Loucy (cell line): ENCODE data around the gene CRTAC1.

ENCODE experiments used
- H2AFZ ChIP-seq: fragments of 200-600 bp; sonication (generic); 2 replicates; pipeline ENCODE4 v1.6.0; 2016; ENCODE audit warnings: antibody characterized with exemption, mild to moderate bottlenecking, low read length, moderate library complexity
- H3F3A ChIP-seq: fragments of 200-600 bp; 2 replicates; pipeline ENCODE4 v1.6.0; 2016; ENCODE audit warnings: antibody characterized with exemption, low read depth, mild to moderate bottlenecking
- H3K27me3 ChIP-seq: fragments of 200-600 bp; sonication (generic); 2 replicates; pipeline ENCODE4 v1.6.1; 2014; ENCODE audit warnings: low read length, mild to moderate bottlenecking; ENCODE audit not compliant: insufficient read depth, poor library complexity, severe bottlenecking
- H3K36me3 ChIP-seq: fragments of 200-600 bp; sonication (generic); 2 replicates; pipeline ENCODE4 v1.6.1; 2016; ENCODE audit warnings: low read length; ENCODE audit not compliant: insufficient read depth
- H3K4me1 ChIP-seq: fragments of 200-600 bp; sonication (generic); 2 replicates; pipeline ENCODE4 v1.5.1; 2014; ENCODE audit warnings: low read length, mild to moderate bottlenecking; ENCODE audit not compliant: insufficient read depth, poor library complexity, severe bottlenecking
- H3K4me2 ChIP-seq: fragments of 200-600 bp; sonication (generic); 2 replicates; pipeline ENCODE4 v1.6.0; 2014; ENCODE audit warnings: antibody characterized with exemption, low read length, low read depth, mild to moderate bottlenecking; ENCODE audit not compliant: poor library complexity, severe bottlenecking
- H3K4me3 ChIP-seq: fragments of 200-600 bp; sonication (generic); 2 replicates; pipeline ENCODE4 v1.5.1; 2014; ENCODE audit warnings: low read length, mild to moderate bottlenecking, mixed read lengths; ENCODE audit not compliant: poor library complexity, severe bottlenecking
- H3K79me2 ChIP-seq: fragments of 200-600 bp; sonication (generic); 2 replicates; pipeline ENCODE4 v1.6.1; 2014; ENCODE audit warnings: low read length; ENCODE audit not compliant: insufficient read depth
- H3K9ac ChIP-seq: fragments of 200-600 bp; sonication (generic); 2 replicates; pipeline ENCODE4 v1.6.0; 2014; ENCODE audit warnings: mild to moderate bottlenecking, low read depth, low read length, moderate library complexity; ENCODE audit not compliant: poor library complexity, severe bottlenecking
- H3K9me2 ChIP-seq: fragments of 200-600 bp; sonication (generic); replicated peaks from 2 replicates; pipeline ENCODE4 v1.6.1; 2016; ENCODE audit warnings: low read depth, low read length, mixed read lengths
- H3K9me3 ChIP-seq: fragments of 200-600 bp; sonication (generic); 2 replicates; pipeline ENCODE4 v1.6.1; 2014; ENCODE audit warnings: mild to moderate bottlenecking, antibody characterized with exemption, low read length, low read depth; ENCODE audit not compliant: insufficient read depth
- H4K20me1 ChIP-seq: fragments of 200-600 bp; sonication (generic); 2 replicates; pipeline ENCODE4 v1.6.0; 2014; ENCODE audit warnings: antibody characterized with exemption, low read length, mild to moderate bottlenecking; ENCODE audit not compliant: insufficient read depth, poor library complexity, severe bottlenecking
- EZH2phosphoT487 ChIP-seq: fragments of 200-600 bp; IDR thresholded peaks from 2 replicates; pipeline ENCODE4 v1.6.1; 2018; ENCODE audit warnings: antibody characterized with exemption, mild to moderate bottlenecking, moderate library complexity, borderline replicate concordance
- TF ChIP-seq, protein P1 (sequence below): fragments of 200-600 bp; sonication (generic); conservative IDR thresholded peaks from 2 replicates; pipeline ENCODE4 v1.5.1; 2014; ENCODE audit warnings: mild to moderate bottlenecking, antibody characterized with exemption, low read length

CRTAC1 gene

DNA sequence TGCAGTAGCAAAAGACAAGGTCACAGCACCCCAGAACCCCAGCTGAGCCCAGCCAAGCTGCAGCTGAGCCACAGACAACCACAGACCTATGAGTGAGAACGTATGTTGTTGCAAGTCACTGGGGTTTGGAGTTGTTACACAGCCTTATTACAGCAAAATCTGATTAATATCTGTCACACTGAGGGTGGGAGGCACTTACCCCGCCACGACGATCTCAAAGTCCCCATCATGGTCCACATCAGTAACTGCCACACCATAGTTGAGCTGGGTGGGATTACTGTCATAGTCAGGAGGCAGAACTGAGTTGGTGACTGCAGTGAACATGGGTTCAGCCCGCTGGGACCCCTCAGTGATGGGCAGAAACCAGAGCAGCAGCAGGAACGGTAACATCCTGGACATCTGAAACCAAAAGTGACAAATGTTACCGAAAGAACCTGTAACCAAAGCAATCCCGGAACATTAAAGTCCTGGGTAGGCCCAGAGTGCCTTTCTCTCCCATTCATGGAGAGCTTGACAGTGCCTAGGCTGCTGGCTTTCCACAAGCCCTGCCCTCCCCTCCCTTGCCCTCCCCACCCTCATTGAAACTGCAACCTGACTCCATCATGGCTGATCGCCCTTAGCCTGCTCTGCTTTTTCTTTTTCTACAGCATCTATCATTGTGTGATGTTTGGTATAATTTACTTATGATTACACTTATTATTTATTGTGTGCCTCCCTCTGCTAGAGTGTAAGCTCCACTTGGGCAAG lies 19.3 kb downstream of the CRTAC1 start:
- peaks cover 2% of the 10 kb centered on the region for H3K27me3 ChIP-seq
- peaks cover under 1% of the 10 kb centered on the region for H3K4me1 ChIP-seq
- TF ChIP-seq, protein P1, sequence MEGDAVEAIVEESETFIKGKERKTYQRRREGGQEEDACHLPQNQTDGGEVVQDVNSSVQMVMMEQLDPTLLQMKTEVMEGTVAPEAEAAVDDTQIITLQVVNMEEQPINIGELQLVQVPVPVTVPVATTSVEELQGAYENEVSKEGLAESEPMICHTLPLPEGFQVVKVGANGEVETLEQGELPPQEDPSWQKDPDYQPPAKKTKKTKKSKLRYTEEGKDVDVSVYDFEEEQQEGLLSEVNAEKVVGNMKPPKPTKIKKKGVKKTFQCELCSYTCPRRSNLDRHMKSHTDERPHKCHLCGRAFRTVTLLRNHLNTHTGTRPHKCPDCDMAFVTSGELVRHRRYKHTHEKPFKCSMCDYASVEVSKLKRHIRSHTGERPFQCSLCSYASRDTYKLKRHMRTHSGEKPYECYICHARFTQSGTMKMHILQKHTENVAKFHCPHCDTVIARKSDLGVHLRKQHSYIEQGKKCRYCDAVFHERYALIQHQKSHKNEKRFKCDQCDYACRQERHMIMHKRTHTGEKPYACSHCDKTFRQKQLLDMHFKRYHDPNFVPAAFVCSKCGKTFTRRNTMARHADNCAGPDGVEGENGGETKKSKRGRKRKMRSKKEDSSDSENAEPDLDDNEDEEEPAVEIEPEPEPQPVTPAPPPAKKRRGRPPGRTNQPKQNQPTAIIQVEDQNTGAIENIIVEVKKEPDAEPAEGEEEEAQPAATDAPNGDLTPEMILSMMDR = no peak
- no peak for TF ChIP-seq EZH2phosphoT487
- no peaks in the 10 kb centered on the region for H3K9me2 ChIP-seq
- no peak overlapping the region for H3K9ac ChIP-seq
- no peaks in the 10 kb centered on the region for H3K36me3 ChIP-seq
- no peaks in the 10 kb centered on the region for H3K79me2 ChIP-seq
- H3K4me2 ChIP-seq = no peak overlapping the region
- H2AFZ ChIP-seq = no peak overlapping the region
- no peak overlapping the region for H3K4me3 ChIP-seq
- H3K9me3 ChIP-seq = no peaks in the 10 kb centered on the region
- H3F3A ChIP-seq = no peaks in the 10 kb centered on the region
- no peaks in the 10 kb centered on the region for H4K20me1 ChIP-seq

DNA sequence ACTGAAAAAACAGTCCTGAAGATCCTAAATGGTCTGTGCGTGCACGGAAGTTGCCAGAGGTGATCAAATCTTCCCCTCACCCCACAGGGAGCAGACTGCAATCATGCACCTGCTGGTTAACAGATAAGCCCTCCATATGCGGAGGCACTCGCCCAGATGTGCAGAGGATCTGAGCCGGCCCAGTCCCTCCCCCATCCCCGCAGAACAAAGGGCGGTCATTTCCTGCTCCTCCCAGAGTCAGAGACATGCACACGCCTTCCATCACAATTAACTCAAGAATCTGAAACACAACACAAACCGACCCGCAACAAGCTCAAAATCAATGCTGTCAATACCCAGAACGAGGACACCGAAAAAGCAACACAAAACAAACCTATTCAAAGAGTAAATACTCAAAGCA lies 24.2 kb downstream of the CRTAC1 start:
- Histone ChIP-seq H4K20me1 (no peaks in the 10 kb centered on the region), H3K9ac (no peak overlapping the region), H3F3A (no peaks in the 10 kb centered on the region), H3K27me3 (no peaks in the 10 kb centered on the region), H3K9me2 (no peaks in the 10 kb centered on the region), H3K9me3 (no peaks in the 10 kb centered on the region), H3K4me1 (peaks cover 3% of the 10 kb centered on the region), H3K4me2 (no peak overlapping the region), H3K79me2 (no peaks in the 10 kb centered on the region), H3K36me3 (no peaks in the 10 kb centered on the region), H2AFZ (no peak overlapping the region), H3K4me3 (no peak overlapping the region)
- TF ChIP-seq, protein P1 = no peak
- TF ChIP-seq EZH2phosphoT487 = no peak

DNA sequence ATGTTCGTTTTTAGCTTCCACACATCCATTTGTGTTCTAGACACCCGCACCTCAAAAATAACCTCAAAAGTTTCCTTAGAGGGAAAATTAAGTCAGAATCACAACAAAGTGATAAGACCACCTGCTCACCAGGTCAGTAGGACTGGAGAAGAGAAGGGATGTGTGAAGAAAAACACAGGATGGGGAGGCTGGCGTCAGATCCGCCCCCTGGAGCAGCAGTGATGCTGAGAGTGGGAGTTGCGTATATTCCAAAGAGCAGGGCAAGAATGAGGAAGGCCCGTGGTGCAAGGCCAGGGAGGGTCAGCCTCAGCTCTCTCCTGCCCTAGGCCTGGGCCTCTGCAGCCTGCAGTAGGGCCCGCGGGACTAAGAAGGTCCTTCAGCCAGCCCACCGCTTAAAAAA lies 28.7 kb downstream of the CRTAC1 start:
- Histone ChIP-seq H2AFZ (no peak overlapping the region), H3K9me3 (no peaks in the 10 kb centered on the region; the same call in 1 of the 2 replicates), H3K79me2 (no peaks in the 10 kb centered on the region), H3K4me3 (no peak overlapping the region), H3K27me3 (no peaks in the 10 kb centered on the region), H3F3A (no peaks in the 10 kb centered on the region), H3K9ac (no peak overlapping the region), H4K20me1 (no peaks in the 10 kb centered on the region), H3K9me2 (no peaks in the 10 kb centered on the region), H3K4me2 (no peak overlapping the region), H3K4me1 (peaks cover 3% of the 10 kb centered on the region), H3K36me3 (no peaks in the 10 kb centered on the region)
- TF ChIP-seq, protein P1 = no peak
- TF ChIP-seq EZH2phosphoT487 = no peak
